ENCODE data around the gene GBF1.

DNA sequence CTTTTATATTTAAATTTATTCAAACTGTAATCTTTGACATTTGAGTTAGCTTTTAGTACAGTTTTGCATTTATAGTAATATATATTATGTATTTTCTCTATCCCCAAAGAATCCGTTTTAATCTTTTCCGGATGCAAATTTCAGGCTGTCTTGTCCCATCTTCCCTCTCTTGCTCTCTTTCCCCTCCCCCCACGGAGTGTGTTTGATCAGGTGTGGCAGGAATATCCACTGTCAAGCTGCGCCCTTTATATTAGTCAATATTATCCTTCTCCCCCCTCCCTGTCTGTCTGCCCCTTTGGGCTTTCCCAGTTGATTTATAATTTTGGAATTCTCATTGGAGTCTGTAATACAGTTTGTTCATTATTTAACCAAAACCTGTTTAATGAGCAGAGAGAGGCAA is 19.0 kb downstream of the GBF1 start:
- no peak for TF ChIP-seq EZH2 (IDR thresholded peaks at IDR 0.05; ENCODE audit: borderline replicate concordance, insufficient read depth, low read depth, low read length, poor library complexity, severe bottlenecking)
- TF ChIP-seq, protein P1, sequence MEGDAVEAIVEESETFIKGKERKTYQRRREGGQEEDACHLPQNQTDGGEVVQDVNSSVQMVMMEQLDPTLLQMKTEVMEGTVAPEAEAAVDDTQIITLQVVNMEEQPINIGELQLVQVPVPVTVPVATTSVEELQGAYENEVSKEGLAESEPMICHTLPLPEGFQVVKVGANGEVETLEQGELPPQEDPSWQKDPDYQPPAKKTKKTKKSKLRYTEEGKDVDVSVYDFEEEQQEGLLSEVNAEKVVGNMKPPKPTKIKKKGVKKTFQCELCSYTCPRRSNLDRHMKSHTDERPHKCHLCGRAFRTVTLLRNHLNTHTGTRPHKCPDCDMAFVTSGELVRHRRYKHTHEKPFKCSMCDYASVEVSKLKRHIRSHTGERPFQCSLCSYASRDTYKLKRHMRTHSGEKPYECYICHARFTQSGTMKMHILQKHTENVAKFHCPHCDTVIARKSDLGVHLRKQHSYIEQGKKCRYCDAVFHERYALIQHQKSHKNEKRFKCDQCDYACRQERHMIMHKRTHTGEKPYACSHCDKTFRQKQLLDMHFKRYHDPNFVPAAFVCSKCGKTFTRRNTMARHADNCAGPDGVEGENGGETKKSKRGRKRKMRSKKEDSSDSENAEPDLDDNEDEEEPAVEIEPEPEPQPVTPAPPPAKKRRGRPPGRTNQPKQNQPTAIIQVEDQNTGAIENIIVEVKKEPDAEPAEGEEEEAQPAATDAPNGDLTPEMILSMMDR (IDR thresholded peaks at IDR 0.05) = no peak
